Transverse colon (tissue), 4 donors: ENCODE results near the gene SSR4. TPM values are rescaled to one million over a fixed set of nuclear protein-coding genes. Genes with fewer than 3 reads are reported as not detected.

Experiments
- DNase-seq: peaks from one replicate; pipeline ENCODE4 v3.0.0-alpha.2; 2019
- H3K27ac ChIP-seq, 4 donors: fragments of 200-600 bp; sonication (generic); 2 replicates each; pipeline ENCODE4 v1.5.1; 2016 to 2018; ENCODE audit warnings: inconsistent platforms in 4 of 4
- H3K27me3 ChIP-seq: fragments of 200-600 bp; sonication (generic); 2 replicates; pipeline ENCODE4 v1.5.1; 2017; ENCODE audit warnings: inconsistent platforms
- H3K36me3 ChIP-seq, 4 donors: fragments of 200-600 bp; sonication (generic); 2 replicates each; pipeline ENCODE4 v1.5.1; 2017 to 2019; ENCODE audit warnings: inconsistent platforms in 4 of 4
- H3K4me1 ChIP-seq, 4 donors: fragments of 200-600 bp; sonication (generic); 2 replicates each; pipeline ENCODE4 v1.5.1; 2017 to 2020; ENCODE audit warnings: inconsistent platforms in 4 of 4
- H3K4me3 ChIP-seq, 4 donors: fragments of 200-600 bp; sonication (generic); 1 replicate in 1 of 4; 2 replicates in 3 of 4; pipeline versions ENCODE4 v1.5.1 to v1.6.1; 2017 to 2019; ENCODE audit warnings: inconsistent platforms in 4 of 4
- H3K9me3 ChIP-seq, 2 donors: fragments of 200-600 bp; sonication (generic); 2 replicates each; pipeline ENCODE4 v1.5.1; 2017 to 2019; ENCODE audit warnings: inconsistent platforms in 2 of 2
- CTCF ChIP-seq, 5 experiments: fragments of 200-600 bp in 3 of 5; fragments of 450-650 bp in 2 of 5; sonication (generic) in 3 of 5; IDR thresholded peaks; 1 replicate in 2 of 5; 2 replicates in 3 of 5; pipeline ENCODE4 v1.5.1; 2016 to 2017; ENCODE audit warnings: antibody characterized with exemption in 5 of 5, inconsistent platforms in 3 of 5, mild to moderate bottlenecking in 2 of 5, moderate library complexity in 1 of 5
- EP300 ChIP-seq: sonication (generic); formaldehyde crosslinking; IDR thresholded peaks from one replicate; pipeline ENCODE4 v1.6.1; 2017; ENCODE audit warnings: antibody characterized with exemption, low read depth
- POLR2A ChIP-seq: fragments of 450-650 bp; IDR thresholded peaks from one replicate; pipeline ENCODE4 v1.6.1; 2016; ENCODE audit warnings: antibody characterized with exemption, mild to moderate bottlenecking, moderate library complexity
- POLR2AphosphoS5 ChIP-seq, 3 donors: sonication (generic); formaldehyde crosslinking; IDR thresholded peaks; one replicate each; pipeline ENCODE4 v1.6.1; 2016; ENCODE audit warnings: antibody characterized with exemption in 3 of 3
- WGBS, 2 donors: methylation state at CpG; one replicate each; pipeline ENCODE4 v1.1.5; 2018; ENCODE audit warnings: low coverage in 1 of 2; 5-methylcytosine and 5-hydroxymethylcytosine counted together
- in situ Hi-C, 4 donors: fragments of 200-750 bp; cut with MboI; loops; one replicate each; pipeline versions ENCODE4 v1.15.0 to v1.15.1; 2017; ENCODE audit warnings: low sequenced_read_pairs in 3 of 4, low pct_ligation_motif_present in 1 of 4, low pct_unique_long_range_greater_than_20kb in 1 of 4
- intact Hi-C: fragments of 100-400 bp; cut with DNase I; formaldehyde crosslinking; loops from one replicate; pipeline ENCODE4 v1.15.1; 2023; ENCODE audit warnings: low total_unique reads
- total RNA-seq, 4 donors: library from RNA; depleted of rRNA; stranded (reverse); fragments of >200 nt; gene quantifications; one replicate each; pipeline ENCODE4 v1.1.0, GENCODE V29; 2016

Gene SSR4
- total RNA-seq, 4 donors from 2014 or later = 16.1 to 165 (median 95.8) TPM

DNA sequence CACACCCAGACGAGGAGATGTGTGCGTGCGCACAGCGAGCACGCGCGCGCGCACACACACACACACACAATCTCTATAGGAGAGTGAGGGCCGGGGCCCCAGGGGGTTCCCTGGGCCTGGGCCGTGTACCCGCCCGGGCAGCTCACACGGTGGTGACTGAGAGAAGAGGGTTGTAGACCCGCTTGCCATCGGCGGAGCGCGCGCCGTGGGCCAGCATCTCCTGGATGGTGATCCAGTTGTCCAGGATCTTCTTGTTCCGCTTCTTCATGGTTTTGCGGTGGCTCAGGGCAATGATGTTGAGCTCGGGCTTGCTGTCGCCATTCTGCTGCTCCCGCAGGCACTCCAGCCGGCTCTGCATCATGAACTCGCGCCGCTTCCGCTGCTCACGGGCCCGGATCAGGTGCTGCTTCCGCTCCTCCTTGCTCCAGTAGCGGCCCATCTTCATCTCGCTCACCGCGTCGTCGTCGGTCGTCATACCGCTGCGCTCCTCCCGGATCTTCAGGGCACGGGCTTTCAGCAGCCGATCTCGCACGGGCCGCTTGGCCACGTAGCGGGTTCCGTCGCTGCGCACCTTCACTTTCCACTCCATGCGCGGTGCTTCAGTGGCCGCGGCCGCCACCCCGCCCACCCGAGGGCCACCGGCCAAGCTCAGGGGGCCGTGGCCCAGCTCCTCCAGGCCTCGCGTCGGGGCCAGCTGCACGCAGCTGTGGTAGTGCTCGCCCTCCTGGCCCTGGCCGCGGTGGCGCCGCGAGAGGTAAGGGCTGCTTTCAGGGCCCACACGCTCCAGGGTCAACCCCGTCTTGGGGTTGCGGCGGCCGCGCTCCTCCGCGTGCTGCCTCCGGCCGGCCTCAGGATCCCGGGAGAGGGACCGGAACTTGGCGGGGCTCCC lies 9.0 kb downstream of the SSR4 start:
- no peak for DNase-seq
- no peaks in the 10 kb centered on the region for H3K4me1 ChIP-seq
- no peak for TF ChIP-seq POLR2A
- TF ChIP-seq CTCF (IDR thresholded peaks at IDR 0.05) = no peak
- TF ChIP-seq EP300 = no peak
- no peak overlapping the region for H3K4me3 ChIP-seq
- in situ Hi-C loops = loop anchor here in 1 of 4 donors (25.0 kb wide), 1 partner anchor 109 kb away; the partner anchor contains the start of gene AVPR2
- H3K27ac ChIP-seq = no peak overlapping the region
- H3K36me3 ChIP-seq = no peaks in the 10 kb centered on the region
- intact Hi-C loops = no loop called here
- H3K9me3 ChIP-seq = no peaks in the 10 kb centered on the region
- 96% methylated on average over 76 of the region's 87 CpGs; no CpG with 5 or more reads in 1 of the 2 donors for WGBS, 2 donors
- no peaks in the 10 kb centered on the region for H3K27me3 ChIP-seq

DNA sequence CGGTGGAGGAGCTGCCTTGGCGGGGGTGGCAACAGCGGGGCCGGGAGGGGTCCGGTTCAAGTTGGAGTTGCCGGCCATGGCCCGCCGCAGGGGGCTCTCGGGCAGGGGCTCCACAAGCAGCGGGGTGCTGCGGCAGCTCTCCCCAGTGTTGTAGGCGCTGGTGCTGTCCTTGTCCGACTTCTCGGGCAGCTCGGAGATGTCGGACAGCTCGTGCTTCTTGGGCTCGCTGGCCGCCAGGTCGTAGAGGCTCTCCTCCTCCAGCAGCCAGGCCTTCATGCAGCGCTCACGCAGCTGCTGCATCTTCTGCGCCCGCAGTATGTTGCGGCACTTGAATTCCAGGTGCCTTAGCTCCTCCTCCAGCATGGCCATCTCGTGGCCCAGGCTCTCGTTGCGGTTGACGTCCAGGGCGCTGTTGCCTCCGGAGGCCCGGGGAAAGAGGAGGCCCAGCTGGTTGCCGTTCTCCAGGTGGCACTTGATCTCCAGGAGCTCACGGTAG lies 9.7 kb downstream of the SSR4 start:
- WGBS, 2 donors = 93% methylated on average over 31 of the region's 34 CpGs; no CpG with 5 or more reads in 1 of the 2 donors
- no peaks in the 10 kb centered on the region for H3K9me3 ChIP-seq
- no peak for TF ChIP-seq EP300
- no peak for TF ChIP-seq POLR2AphosphoS5 (IDR thresholded peaks at IDR 0.05)
- TF ChIP-seq CTCF (IDR thresholded peaks at IDR 0.05) = no peak
- no peak for TF ChIP-seq POLR2A
- intact Hi-C loops = no loop called here
- H3K36me3 ChIP-seq = no peaks in the 10 kb centered on the region
- no peaks in the 10 kb centered on the region for H3K27me3 ChIP-seq
- no peak for DNase-seq
- H3K27ac ChIP-seq = no peak overlapping the region
- in situ Hi-C loops = loop anchor here in 1 of 4 donors (25.0 kb wide), 1 partner anchor 108 kb away; the partner anchor contains the start of gene AVPR2
- no peak overlapping the region for H3K4me3 ChIP-seq
- H3K4me1 ChIP-seq = no peaks in the 10 kb centered on the region

DNA sequence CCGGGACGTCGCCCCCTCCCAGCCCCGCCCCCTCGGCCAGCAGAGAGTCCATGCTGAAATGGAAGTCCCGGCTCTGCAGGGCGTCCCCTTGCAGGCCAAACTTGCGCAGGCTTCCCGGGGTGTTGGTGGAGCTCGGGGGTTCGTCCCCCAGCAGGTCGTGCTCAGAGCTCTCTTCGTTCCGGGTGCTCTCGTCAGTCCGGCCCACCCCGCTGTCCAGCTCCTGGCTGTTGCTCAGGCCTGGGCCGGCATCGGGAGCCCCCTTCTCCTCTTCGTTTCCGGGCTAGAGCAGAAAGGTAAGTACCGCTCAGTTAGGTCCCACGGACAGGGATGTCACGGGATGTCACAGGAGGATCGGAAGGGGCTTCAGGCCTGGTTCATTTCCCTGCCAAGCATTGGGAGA lies 10.2 kb downstream of the SSR4 start:
- Histone ChIP-seq H3K27me3 (no peaks in the 10 kb centered on the region), H3K27ac (no peak overlapping the region), H3K9me3 (no peaks in the 10 kb centered on the region), H3K4me1 (no peaks in the 10 kb centered on the region), H3K4me3 (no peak overlapping the region), H3K36me3 (no peaks in the 10 kb centered on the region)
- 96% methylated on average over 21 of the region's 25 CpGs; no CpG with 5 or more reads in 1 of the 2 donors for WGBS, 2 donors
- TF ChIP-seq CTCF (IDR thresholded peaks at IDR 0.05) (no peak), EP300 (no peak), POLR2A (no peak), POLR2AphosphoS5 (IDR thresholded peaks at IDR 0.05) (no peak)
- in situ Hi-C loops = loop anchor here in 1 of 4 donors (25.0 kb wide), 1 partner anchor 108 kb away; the partner anchor contains the start of gene AVPR2
- DNase-seq = no peak
- intact Hi-C loops = no loop called here

DNA sequence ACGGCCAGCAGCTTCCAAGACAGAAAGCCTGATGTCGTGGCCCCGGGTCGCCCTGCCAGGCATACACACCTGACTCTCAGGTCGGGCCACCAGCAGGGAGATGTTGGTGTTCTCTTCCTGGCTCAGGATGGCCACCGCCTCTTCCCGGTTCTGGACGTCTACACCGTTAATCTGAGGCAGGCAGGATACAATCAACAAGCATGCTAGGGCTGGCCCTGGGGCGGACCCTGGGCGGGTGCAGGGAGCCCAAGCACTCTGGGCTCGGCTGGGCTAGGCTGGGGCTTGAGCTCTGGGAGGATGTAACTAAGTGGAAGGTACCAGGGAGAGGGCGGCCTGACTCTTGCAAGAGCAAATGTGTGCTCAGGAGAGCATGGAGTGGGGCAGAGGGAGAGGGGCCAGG lies 11.0 kb downstream of the SSR4 start:
- Histone ChIP-seq H3K27ac (no peak overlapping the region), H3K36me3 (no peaks in the 10 kb centered on the region), H3K4me3 (no peak overlapping the region), H3K9me3 (no peaks in the 10 kb centered on the region), H3K27me3 (no peaks in the 10 kb centered on the region), H3K4me1 (no peaks in the 10 kb centered on the region)
- intact Hi-C loops (no loop called here), in situ Hi-C loops (loop anchor here in 1 of 4 donors (25.0 kb wide), 1 partner anchor 107 kb away; the partner anchor contains the start of gene AVPR2)
- no peak for DNase-seq
- WGBS, 2 donors = 82% methylated on average over 8 of the region's 13 CpGs; no CpG with 5 or more reads in 1 of the 2 donors
- no peak for TF ChIP-seq CTCF (IDR thresholded peaks at IDR 0.05)
- TF ChIP-seq POLR2A = no peak
- TF ChIP-seq EP300 = no peak
- no peak for TF ChIP-seq POLR2AphosphoS5 (IDR thresholded peaks at IDR 0.05)
